RWPE1 (cell line): ENCODE data around the gene OMP.

Source experiments
- CTCF ChIA-PET: fragments of 350-600 bp; sonication (Branson Sonifier 250); formaldehyde crosslinking; extraction: SDS; loops from one replicate; lab custom pipeline; 2021; lab: Yijun Ruan, JAX
- POLR2A ChIA-PET: fragments of 400-600 bp; formaldehyde crosslinking; extraction: SDS; loops from one replicate; lab custom pipeline; 2020; ENCODE audit warnings: antibody characterized with exemption; ENCODE audit not compliant: low non-redundant PET; lab: Yijun Ruan, JAX
- DNase-seq: peaks from one replicate; pipeline ENCODE4 v3.0.0; 2012; ENCODE audit warnings: low spot score
- H3K27ac ChIP-seq: fragments of 450-650 bp; 2 replicates; pipeline ENCODE4 v1.5.1; 2017
- CTCF ChIP-seq: fragments of 450-650 bp; conservative IDR thresholded peaks from 2 replicates; pipeline ENCODE4 v1.5.1; 2017; ENCODE audit warnings: low read depth, mild to moderate bottlenecking

The OMP gene

GRCh38 chr11:77089004-77089545 lies 13.6 kb upstream of the OMP start:
- no peak overlapping the region for H3K27ac ChIP-seq
- ChIA-PET CTCF (interaction anchor here (0.5 to 1.4 kb wide), 5 partner anchors 38 to 530 kb away, joined by 3 to 12 read pairs (median 3); no protein-coding TSS in a partner anchor), POLR2A (no interaction called here)
- no peak for DNase-seq
- TF ChIP-seq CTCF, result no peak

- ChIA-PET POLR2A (no interaction called here), CTCF (interaction anchor here (0.7 to 2.8 kb wide), 9 partner anchors 8 to 170 kb away, joined by 3 to 14 read pairs (median 5); partner anchors contain the start of gene CAPN5)
- H3K27ac ChIP-seq, result no peak overlapping the region
- no peak for TF ChIP-seq CTCF
- no peak for DNase-seq
Observed at GRCh38 chr11:77090046-77090372, 12.6 kb upstream of the OMP start.

- ChIA-PET CTCF (interaction anchor here (0.7 to 2.8 kb wide), 18 partner anchors 8 to 536 kb away, joined by 3 to 22 read pairs (median 5); partner anchors contain the start of gene CAPN5), POLR2A (no interaction called here)
- no peak for DNase-seq
- TF ChIP-seq CTCF, result no peak
- H3K27ac ChIP-seq, result no peak overlapping the region
Observed at GRCh38 chr11:77090373-77091111, 12.1 kb upstream of the OMP start.

- no peak overlapping the region for H3K27ac ChIP-seq
- peak; percentile 80 for DNase-seq
- CTCF ChIA-PET, result interaction anchor here (0.5 to 2.8 kb wide), 20 partner anchors 9 to 1719 kb away, joined by 3 to 22 read pairs (median 4); partner anchors contain the start of gene CAPN5
- peak; percentile 91 for TF ChIP-seq CTCF
- POLR2A ChIA-PET, result no interaction called here
Observed at GRCh38 chr11:77091146-77091940, 11.3 kb upstream of the OMP start.

- POLR2A ChIA-PET, result no interaction called here
Observed at GRCh38 chr11:77092382-77092781, 10.3 kb upstream of the OMP start.

More at GRCh38 chr11:77092382-77092781, 10.3 kb upstream of the OMP start:
- TF ChIP-seq CTCF, result no peak
- DNase-seq, result no peak
- CTCF ChIA-PET, result interaction anchor here (0.6 to 2.8 kb wide), 6 partner anchors 10 to 357 kb away, joined by 3 to 22 read pairs (median 6); no protein-coding TSS in a partner anchor
- H3K27ac ChIP-seq, result no peak overlapping the region
